Caco-2 (cell line): Measurements from ENCODE around the gene RBM33. TPM values are rescaled to one million over a fixed set of nuclear protein-coding genes. Genes with fewer than 3 reads are reported as not detected.

ENCODE experiments used
- BruUV-seq: library from RNA; stranded (reverse); fragments of 400-500 nt; replicated peaks from 2 replicates; lab custom pipeline; 2021; lab: Mats Ljungman, UMichigan
- CTCF ChIA-PET: fragments of 300-600 bp; sonication (Branson Sonifier 250); formaldehyde crosslinking; loops from one replicate; lab custom pipeline; 2022; ENCODE audit warnings: antibody characterized with exemption; lab: Charles Lee
- POLR2A ChIA-PET: fragments of 300-600 bp; sonication (Branson Sonifier 250); formaldehyde crosslinking; loops from one replicate; lab custom pipeline; 2022; ENCODE audit warnings: antibody characterized with exemption; lab: Charles Lee
- DNase-seq, 2 experiments: peaks; one replicate each; pipeline versions ENCODE4 v3.0.0 to v3.0.0-alpha.2; 2020 to 2022
- H3K27me3 ChIP-seq: replicated peaks from 2 replicates; pipeline ENCODE4 v1.6.0; 2011; ENCODE audit warnings: low read length; ENCODE audit not compliant: control insufficient read depth, insufficient read depth
- H3K36me3 ChIP-seq: 2 replicates; pipeline ENCODE4 v1.5.1; 2011; ENCODE audit warnings: low read length; ENCODE audit not compliant: control insufficient read depth, insufficient read depth
- H3K4me1 ChIP-seq: fragments of 250-450 bp; sonication (Bioruptor Pico); 2 replicates; pipeline ENCODE4 v1.5.1; 2020; ENCODE audit warnings: mild to moderate bottlenecking
- H3K4me3 ChIP-seq: 2 replicates; pipeline ENCODE4 v1.5.1; 2011; ENCODE audit warnings: low read depth, mild to moderate bottlenecking, control low read depth, low read length
- H3K9me3 ChIP-seq: fragments of 250-450 bp; sonication (Bioruptor Pico); 2 replicates; pipeline ENCODE4 v1.5.1; 2020; ENCODE audit warnings: mild to moderate bottlenecking, moderate library complexity
- H3K27ac Mint-ChIP-seq: one replicate; pipeline ENCODE4 v1.8.0; 2022; ENCODE audit warnings: mixed read lengths; ENCODE audit not compliant: unreplicated experiment
- H3K27me3 Mint-ChIP-seq: one replicate; pipeline ENCODE4 v1.8.0; 2022; ENCODE audit warnings: mixed read lengths; ENCODE audit not compliant: insufficient read depth, unreplicated experiment
- H3K36me3 Mint-ChIP-seq: one replicate; pipeline ENCODE4 v1.8.0; 2022; ENCODE audit warnings: mild to moderate bottlenecking, mixed read lengths; ENCODE audit not compliant: insufficient read depth, unreplicated experiment
- H3K4me1 Mint-ChIP-seq: one replicate; pipeline ENCODE4 v1.8.0; 2022; ENCODE audit warnings: low read depth, mixed read lengths; ENCODE audit not compliant: unreplicated experiment
- H3K4me3 Mint-ChIP-seq: one replicate; pipeline ENCODE4 v1.8.0; 2022; ENCODE audit warnings: mild to moderate bottlenecking, moderate library complexity, mixed read lengths; ENCODE audit not compliant: unreplicated experiment
- H3K9me3 Mint-ChIP-seq: one replicate; pipeline ENCODE4 v1.8.0; 2022; ENCODE audit warnings: mixed read lengths; ENCODE audit not compliant: unreplicated experiment
- intact Hi-C: fragments of 100-400 bp; cut with micrococcal nuclease; formaldehyde crosslinking; loops from one replicate; pipeline ENCODE4 v1.10.0; 2022; ENCODE audit not compliant: unreplicated experiment
- total RNA-seq: library from RNA; stranded (reverse); gene quantifications from 2 replicates; pipeline ENCODE4 v1.2.3, GENCODE V29; 2022
- TF ChIP-seq, protein P1 (sequence below), 2 experiments: fragments of 200-600 bp in 1 of 2; IDR thresholded peaks; 1 replicate in 1 of 2; 2 replicates in 1 of 2; pipeline versions ENCODE4 v1.5.1 to v1.8.0; 2011 to 2022; ENCODE audit warnings: antibody characterized with exemption in 1 of 2, control low read depth in 1 of 2, inconsistent platforms in 1 of 2, low read depth in 1 of 2, low read length in 1 of 2, mild to moderate bottlenecking in 1 of 2, moderate library complexity in 1 of 2; ENCODE audit not compliant: insufficient read depth in 1 of 2, severe bottlenecking in 1 of 2, unreplicated experiment in 1 of 2

Gene RBM33
- total RNA-seq, 1 experiment from 2014 or later, result 82.8 TPM

GRCh38 chr7:155674556-155674955 lies 30.1 kb downstream of the RBM33 start:
- Histone ChIP-seq H3K4me3 (no peak overlapping the region), H3K4me1 (no peaks in the 10 kb centered on the region), H3K36me3 (no peaks in the 10 kb centered on the region), H3K27me3 (no peaks in the 10 kb centered on the region), H3K9me3 (no peaks in the 10 kb centered on the region)
- TF ChIP-seq, protein P1, sequence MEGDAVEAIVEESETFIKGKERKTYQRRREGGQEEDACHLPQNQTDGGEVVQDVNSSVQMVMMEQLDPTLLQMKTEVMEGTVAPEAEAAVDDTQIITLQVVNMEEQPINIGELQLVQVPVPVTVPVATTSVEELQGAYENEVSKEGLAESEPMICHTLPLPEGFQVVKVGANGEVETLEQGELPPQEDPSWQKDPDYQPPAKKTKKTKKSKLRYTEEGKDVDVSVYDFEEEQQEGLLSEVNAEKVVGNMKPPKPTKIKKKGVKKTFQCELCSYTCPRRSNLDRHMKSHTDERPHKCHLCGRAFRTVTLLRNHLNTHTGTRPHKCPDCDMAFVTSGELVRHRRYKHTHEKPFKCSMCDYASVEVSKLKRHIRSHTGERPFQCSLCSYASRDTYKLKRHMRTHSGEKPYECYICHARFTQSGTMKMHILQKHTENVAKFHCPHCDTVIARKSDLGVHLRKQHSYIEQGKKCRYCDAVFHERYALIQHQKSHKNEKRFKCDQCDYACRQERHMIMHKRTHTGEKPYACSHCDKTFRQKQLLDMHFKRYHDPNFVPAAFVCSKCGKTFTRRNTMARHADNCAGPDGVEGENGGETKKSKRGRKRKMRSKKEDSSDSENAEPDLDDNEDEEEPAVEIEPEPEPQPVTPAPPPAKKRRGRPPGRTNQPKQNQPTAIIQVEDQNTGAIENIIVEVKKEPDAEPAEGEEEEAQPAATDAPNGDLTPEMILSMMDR (IDR thresholded peaks at IDR 0.05; ENCODE audit: insufficient read depth in 1 of 2, low read depth in 1 of 2, low read length in 1 of 2, severe bottlenecking in 1 of 2, unreplicated experiment in 1 of 2), result no peak
- H3K9me3 Mint-ChIP-seq, result no peaks in the 10 kb centered on the region
- intact Hi-C loops, result no loop called here
- H3K36me3 Mint-ChIP-seq, result peaks cover 12% of the 10 kb centered on the region
- DNase-seq, result no peak
- H3K27ac Mint-ChIP-seq, result no peak overlapping the region
- ChIA-PET POLR2A (no interaction called here), CTCF (no interaction called here)
- no peaks in the 10 kb centered on the region for H3K27me3 Mint-ChIP-seq
- no peak overlapping the region for H3K4me3 Mint-ChIP-seq
- TSS peak; percentile 6 for BruUV-seq
- H3K4me1 Mint-ChIP-seq, result no peaks in the 10 kb centered on the region

GRCh38 chr7:155676052-155676451 lies 31.6 kb downstream of the RBM33 start:
- H3K4me1 ChIP-seq, result no peaks in the 10 kb centered on the region
- no peak overlapping the region for H3K4me3 ChIP-seq
- DNase-seq, result no peak
- Mint-ChIP-seq H3K4me1 (no peaks in the 10 kb centered on the region), H3K27me3 (no peaks in the 10 kb centered on the region), H3K36me3 (peaks cover 21% of the 10 kb centered on the region), H3K4me3 (no peak overlapping the region), H3K27ac (no peak overlapping the region), H3K9me3 (no peaks in the 10 kb centered on the region)
- TF ChIP-seq, protein P1 (IDR thresholded peaks at IDR 0.05; ENCODE audit: insufficient read depth in 1 of 2, low read depth in 1 of 2, low read length in 1 of 2, severe bottlenecking in 1 of 2, unreplicated experiment in 1 of 2), result no peak
- CTCF ChIA-PET, result no interaction called here
- no TSS peak for BruUV-seq
- POLR2A ChIA-PET, result interaction anchor here (0.5 kb wide), 1 partner anchor 32 kb away, joined by 3 read pairs; no protein-coding TSS in a partner anchor
- no peaks in the 10 kb centered on the region for H3K27me3 ChIP-seq
- intact Hi-C loops, result no loop called here
- H3K36me3 ChIP-seq, result no peaks in the 10 kb centered on the region
- no peaks in the 10 kb centered on the region for H3K9me3 ChIP-seq

- no peak overlapping the region for H3K27ac Mint-ChIP-seq
- no peaks in the 10 kb centered on the region for H3K4me1 Mint-ChIP-seq
- CTCF ChIA-PET, result interaction anchor here (2.5 kb wide), 1 partner anchor 79 kb away, joined by 7 read pairs; no protein-coding TSS in a partner anchor
- DNase-seq, result no peak
- H3K36me3 Mint-ChIP-seq, result peaks cover 37% of the 10 kb centered on the region
- Histone ChIP-seq H3K4me1 (no peaks in the 10 kb centered on the region), H3K9me3 (no peaks in the 10 kb centered on the region), H3K4me3 (no peak overlapping the region), H3K27me3 (no peaks in the 10 kb centered on the region), H3K36me3 (no peaks in the 10 kb centered on the region)
- no peak overlapping the region for H3K4me3 Mint-ChIP-seq
- TF ChIP-seq, protein P1 (IDR thresholded peaks at IDR 0.05; ENCODE audit: insufficient read depth in 1 of 2, low read depth in 1 of 2, low read length in 1 of 2, severe bottlenecking in 1 of 2, unreplicated experiment in 1 of 2), result no peak
- H3K27me3 Mint-ChIP-seq, result no peaks in the 10 kb centered on the region
- no peaks in the 10 kb centered on the region for H3K9me3 Mint-ChIP-seq
- POLR2A ChIA-PET, result no interaction called here
- intact Hi-C loops, result no loop called here
- no TSS peak for BruUV-seq
Observed at GRCh38 chr7:155677688-155678087, 33.2 kb downstream of the RBM33 start.
